HG03442 (cell line): ENCODE results near the gene OSBPL1A.

Experiments
- ATAC-seq: cut with Tn5 transposase; IDR thresholded peaks from one replicate; pipeline ENCODE4 v1.9.1; 2021; ENCODE audit warnings: mild to moderate bottlenecking, moderate library complexity; ENCODE audit not compliant: unreplicated experiment

OSBPL1A gene

DNA sequence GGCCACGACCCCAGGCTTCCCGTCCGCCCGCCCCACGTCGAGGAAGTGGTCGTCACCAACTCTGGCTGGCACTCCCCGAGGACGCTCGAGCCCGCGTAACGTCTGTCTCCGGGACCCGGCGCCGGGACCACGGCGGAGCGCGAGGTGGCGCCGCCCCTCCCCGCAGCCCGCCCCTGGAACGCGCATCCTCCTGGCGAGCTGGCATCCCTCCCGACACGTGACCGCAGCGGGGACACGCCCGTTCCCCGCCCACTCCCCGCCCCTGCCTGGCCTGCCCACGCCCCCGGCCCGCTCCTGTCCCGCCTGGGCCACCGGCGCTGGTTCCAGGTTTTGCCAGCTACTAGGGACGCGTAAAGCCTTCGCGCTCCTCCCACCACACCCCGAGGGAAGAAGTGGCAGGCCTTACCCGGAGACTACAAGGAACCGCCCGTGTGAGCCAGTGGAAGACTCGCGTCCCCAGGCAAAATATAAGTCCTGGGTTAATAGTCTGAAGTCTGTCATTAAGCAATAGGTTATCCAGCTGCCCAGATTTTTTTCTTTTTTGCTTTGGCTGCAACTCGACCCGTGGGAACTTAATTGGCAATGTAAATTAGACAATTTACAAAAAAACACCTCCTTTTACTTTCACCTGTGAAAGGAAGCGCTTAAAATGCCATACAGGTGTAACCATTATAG lies at the start of gene OSBPL1A:
Gene OSBPL1A, minus strand, starts transcription at position 131 of the 675 bp plus-strand sequence. CDS start 20,291 bp downstream, outside the sequence.
- ATAC-seq: no peak

DNA sequence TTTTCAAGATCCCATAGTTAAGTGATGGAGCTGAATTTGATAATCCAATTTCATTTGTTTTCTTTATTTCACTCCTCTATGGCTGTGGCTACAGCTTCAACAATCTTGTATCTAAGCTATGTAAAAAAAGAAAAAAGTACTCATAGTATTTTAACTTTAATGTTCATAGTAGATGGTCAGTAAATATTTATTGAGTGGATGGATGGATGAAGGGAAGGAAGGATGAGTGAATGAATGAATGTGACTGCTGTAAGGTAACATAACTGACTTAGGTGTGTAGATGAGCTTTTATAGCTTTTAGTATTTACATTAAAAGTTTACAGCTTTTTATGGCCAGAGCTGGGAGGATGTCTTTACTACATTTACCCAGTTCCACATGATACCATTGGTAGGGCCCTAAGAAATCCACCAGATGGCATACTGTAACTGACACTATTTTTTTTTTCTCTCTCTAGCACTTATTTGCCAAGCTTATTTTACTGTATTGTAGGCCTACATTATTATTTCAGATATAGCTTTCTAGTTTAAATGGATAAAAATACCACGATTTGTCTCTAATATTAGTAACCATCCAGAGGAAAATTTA lies 49.4 kb upstream of the OSBPL1A start:
- no peak for ATAC-seq

DNA sequence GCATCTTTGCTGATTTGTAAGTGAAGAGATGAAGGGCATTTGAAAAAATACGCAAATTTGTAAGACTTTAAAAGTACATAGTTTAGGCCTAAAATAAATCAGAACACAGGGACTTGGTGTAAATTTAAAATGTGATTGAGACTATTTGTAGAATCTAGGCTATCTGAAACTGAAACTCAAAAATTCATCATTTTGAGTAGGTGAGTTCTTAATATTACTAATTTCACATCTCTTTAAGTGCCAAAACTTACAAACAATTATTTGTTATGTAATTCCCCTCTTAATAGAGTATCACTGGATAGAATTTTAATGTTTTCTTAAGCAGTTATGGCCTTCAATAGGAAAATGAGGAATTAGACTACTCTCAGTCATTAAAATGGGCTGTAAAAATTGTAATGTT lies 48.8 kb upstream of the OSBPL1A start:
- peak; percentile 68 for ATAC-seq

DNA sequence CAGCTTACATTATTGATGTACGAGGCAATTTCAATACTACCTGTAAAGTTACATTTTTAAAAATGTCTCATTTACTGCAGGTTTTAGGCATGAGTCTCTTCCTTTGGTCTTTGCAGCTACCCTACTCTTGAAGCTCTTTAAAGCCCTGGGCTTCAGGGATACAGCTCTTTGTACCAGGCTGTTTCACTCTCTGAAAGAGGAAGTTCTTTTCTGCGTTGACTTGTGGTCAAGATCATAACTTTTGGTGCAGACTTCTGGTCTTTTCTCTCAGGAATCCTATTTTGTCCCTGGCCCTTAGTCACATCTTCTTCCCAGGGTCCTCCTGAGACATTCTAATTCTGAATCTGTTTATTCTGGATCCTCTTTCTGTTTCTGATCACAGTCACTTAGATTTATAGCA lies 46.2 kb upstream of the OSBPL1A start:
- peak; percentile 77 for ATAC-seq

DNA sequence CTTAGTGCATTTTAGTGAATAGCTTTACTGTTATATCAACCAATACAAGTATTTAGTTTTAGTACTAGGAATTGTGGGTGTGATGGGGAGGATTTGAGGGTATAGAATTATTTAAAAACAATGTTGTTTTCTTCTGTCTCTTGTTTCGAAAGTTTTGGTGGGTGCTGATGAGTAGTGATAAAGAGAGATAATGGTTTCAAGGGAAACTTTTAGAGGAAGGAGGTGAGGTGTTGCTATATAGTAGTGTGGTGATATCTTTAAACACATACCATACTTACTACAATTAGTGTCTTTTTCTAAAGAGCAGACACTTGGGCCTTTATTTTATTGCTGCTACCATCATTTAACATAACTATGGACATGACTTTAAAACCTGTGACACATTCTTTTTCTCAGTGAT lies 39.3 kb upstream of the OSBPL1A start:
- ATAC-seq: no peak

DNA sequence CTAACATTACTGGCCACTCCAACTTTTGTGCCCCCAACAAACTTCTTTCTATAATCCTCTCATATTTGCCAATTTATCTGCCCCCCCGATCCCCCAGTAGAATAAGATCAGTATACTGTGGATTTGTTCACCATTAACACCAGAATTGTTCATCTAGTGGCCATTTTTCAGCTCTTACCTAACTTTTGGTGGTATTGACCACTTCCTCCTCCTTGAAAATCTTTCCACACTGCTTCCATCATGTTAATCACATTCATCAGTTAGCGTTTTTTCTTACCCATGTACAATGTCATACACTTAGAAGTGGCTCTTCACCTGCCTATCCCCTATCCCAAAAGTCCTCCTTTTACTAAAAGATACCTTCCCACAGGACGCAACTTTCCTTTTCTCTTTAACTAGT lies 35.0 kb upstream of the OSBPL1A start:
- ATAC-seq: no peak

DNA sequence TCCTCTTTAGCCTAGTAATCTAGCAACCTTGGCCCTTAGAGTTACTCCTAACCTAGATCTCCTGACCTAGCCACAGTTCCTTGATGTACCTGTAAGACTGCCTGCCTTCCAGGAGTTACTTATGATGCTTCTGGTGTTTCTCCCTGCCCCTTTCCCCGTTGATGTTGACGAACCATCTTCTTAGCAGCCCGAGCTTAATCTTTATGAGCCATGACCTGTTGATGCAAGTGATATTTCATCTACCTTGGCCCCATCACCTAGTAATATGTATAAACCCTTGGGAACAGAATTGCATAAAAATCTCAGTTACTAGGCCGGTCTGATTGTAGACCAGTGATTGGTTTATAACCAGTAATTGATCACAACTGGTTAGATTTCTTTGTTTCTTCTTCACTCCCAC lies 31.6 kb upstream of the OSBPL1A start:
- no peak for ATAC-seq

DNA sequence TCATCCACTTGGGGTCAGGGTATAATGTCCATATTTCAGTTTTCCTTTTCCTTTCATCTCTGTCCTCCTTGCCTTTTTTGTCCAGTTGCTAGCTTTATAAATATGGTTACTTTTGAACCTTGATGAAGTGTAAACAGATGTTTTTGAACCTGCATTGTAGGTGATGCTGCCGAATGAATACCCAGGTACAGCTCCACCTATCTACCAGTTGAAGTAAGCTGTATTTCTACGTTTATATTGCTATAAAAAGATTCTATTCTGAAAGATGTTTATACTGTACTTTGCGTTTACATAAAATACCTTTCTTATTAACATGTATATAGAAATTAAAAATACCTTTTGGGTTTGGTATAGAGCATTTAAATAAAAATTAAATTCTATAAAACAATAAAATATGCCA lies 31.1 kb upstream of the OSBPL1A start:
- no peak for ATAC-seq

DNA sequence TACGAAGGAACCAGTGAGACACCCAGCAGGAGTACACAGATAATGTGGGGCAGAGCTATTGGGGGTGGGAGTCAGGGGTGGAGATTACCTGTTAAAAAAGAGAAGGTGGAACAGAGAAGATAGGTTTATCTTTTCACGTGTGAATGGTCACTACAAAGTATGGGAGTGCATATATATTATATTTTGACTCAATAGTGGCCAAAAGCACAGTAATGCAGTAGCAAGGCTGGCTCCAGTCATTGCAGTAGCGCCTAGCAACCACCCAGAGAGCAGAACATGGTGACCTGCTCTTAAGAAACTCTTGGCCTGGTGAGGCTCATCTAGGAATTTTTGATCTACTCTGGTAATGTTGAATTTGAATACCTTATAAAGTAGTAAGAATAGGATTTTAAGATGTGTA lies 29.9 kb upstream of the OSBPL1A start:
- no peak for ATAC-seq

DNA sequence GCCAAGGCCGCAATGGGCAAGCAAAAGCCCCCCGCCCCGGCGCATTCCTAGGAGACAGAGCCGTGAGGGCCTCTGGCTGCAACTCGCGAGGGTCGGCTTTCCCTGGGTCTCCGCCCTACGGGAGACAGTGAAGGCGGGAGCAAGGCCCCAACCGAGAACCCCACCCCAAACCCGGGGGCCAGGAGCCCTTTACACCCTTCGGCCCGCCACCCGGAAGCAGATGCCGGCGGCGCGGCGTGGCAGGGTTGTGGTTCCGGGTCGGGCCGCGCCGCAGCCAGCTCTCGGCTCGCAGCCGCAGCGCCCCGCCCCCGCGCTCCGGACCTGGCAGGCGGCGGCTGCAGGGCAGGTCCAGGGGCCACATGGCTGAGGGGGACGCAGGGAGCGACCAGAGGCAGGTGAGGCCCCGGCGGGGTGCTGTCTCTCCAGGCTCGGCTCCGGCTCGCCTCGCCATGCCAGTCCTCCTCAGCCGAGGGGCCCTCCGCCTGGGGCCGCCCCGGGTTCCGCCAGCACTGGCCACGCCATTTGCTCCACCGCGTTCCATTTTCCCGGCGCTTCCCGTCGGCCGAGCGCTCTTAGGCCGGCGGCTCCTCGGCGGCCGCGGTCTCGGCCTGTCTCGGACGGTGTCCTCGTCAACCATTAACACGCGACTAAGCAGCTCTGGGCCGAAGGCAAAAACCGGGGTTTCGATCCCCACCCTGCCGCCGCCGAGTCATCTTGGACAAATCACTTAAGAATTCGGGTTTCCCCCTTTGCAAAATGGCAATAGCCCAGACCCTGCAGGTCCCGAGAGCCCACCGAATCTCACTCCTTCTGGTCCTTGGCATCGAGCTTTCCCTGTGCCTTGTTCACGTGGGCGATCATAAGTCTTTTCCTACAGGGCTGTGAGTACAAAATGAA lies 29.0 kb upstream of the OSBPL1A start, which contains the start of gene IMPACT:
Gene IMPACT, plus strand, starts transcription at position 273 of the 897 bp plus-strand sequence. Its CDS starts 87 bp downstream, at position 360.
- peak; percentile 87 for ATAC-seq

DNA sequence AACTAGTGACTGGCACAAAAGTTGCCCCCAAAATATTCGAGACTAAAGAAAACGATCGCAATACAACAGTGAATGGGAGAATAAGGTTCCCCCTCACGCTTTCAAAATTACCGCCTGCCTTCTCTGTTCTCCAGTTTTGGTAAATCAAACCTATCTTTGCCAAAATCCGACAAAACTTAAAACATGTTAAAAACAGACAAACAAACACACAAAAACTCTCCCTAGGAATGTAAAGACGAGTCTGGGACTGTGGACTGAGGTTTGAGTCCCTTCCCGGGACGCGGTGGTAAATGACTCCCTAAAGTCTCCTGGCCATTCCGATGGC lies 28.4 kb upstream of the OSBPL1A start:
- ATAC-seq: no peak

DNA sequence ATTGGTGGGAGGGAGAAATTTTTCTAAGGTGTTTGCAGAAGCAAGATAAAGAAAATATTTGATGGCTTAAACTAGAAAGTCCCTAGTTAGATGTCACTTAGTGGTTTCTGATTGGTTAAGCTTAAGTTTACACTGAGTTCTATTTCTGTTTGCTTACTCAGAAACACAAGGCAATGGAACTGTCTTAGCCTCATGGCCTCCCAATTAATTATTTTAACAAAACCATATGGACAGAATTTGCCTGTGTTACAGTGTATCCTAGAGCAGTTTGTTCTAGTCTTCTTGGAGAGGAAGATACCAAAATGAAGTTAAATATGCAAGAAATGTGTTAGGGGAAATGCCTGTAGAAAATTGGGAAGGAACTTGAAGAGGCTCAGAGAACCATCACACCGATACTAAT lies 24.2 kb upstream of the OSBPL1A start:
- no peak for ATAC-seq

DNA sequence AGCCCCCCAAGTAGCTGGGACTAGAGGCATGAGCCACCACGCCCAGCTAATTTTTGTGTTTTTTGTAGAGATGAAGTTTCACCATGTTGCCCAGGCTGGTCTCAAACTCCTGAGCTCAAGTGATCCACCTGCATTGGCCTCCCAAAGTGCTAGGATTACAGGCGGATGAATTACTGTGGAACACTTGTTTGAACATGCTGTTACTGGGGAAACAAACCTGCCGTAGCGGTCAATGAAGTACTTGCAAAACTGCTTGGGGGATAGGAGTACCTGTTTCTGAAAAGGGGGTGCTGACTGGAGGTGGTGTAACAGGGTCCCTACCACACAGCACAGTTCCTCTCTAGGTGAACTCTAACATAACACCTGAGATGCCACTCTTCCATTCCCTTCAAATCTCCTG lies 22.9 kb upstream of the OSBPL1A start:
- ATAC-seq: no peak

DNA sequence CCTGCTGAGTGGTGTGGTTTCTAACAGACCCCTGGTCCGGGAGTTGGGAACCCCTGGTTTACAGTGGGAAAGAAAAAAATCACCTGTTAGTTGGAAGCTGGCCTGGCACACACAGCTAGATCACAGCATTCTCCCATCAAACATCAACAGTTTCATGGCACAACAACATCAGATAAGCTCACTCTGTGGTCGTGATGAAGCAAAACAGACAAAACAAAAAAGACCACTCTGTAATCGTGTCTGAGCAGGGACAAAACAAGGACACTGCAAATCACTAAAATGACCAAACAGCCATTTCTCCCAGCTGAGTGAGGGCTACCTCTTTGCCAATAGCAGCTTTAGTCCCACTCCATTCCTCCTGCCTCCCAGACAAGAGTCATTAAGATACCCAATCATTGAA lies 19.9 kb upstream of the OSBPL1A start:
- ATAC-seq: no peak

DNA sequence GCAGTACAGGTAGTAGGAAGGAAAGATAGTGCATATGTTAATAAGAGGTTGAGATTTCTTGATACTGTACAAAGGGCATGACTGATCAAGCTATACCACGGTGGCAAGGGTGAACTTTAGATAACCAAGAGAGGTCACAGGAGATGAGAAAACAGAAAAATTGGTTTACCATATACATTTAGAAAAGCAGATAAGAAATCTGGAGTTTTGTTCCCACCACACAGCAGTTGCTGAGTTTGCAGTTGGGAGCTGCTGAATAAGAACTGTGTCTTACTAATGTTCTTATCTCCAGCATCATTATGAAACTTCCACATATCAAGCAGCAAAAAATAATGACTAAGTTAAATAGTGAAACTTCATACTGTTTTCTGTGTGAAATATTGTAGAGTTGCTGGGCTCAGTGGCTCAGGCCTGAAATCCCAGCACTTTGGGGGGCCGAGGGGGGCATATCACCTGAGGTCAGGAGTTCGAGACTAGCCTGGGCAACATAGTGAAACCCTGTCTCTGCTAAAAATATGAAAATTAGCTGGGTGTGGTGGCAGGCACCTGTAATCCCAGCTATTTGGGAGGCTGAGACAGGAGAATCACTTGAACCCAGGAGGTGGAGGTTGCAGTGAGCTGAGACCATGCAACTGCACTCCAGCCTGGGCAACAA lies 16.9 kb upstream of the OSBPL1A start:
- peak; percentile 72 for ATAC-seq

DNA sequence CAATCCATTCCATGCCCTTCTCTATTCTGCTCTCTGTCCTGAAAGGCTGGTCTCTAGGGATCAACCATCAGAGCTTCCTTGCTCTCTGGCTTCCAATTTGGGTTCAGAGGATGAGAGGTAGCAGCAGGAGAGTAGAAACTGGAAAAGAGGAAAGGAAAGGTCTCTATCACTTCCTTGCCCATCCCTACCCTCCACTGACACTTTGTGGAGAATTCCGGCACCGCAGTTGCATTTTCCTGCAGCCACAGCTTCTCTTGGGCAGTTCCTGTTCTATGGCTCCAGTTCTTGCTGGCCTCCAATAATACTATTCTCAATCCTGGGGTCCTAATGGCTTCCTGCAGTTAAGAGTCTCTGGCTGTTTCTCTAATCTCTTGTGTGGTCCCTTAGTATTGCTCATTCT lies 15.5 kb upstream of the OSBPL1A start:
- ATAC-seq: no peak

DNA sequence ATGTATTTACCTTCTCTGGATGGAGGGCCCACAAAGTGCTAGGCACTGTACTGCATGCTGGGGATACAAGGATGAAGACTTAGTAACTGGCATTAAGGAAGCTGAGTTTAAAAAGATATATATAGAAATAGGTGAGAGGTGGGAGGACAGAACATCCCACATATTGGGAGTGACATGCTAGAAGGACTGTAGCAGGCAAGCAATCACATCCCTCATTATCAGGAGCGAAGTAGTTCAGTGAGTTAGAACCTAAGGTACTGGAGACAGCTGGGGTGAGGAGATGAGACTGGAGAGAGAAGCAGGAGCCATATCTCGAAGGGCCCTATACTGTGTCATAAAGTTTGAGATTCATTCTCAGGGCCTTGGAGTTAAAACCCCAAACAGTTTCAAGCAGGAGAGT lies 10.9 kb upstream of the OSBPL1A start:
- no peak for ATAC-seq

DNA sequence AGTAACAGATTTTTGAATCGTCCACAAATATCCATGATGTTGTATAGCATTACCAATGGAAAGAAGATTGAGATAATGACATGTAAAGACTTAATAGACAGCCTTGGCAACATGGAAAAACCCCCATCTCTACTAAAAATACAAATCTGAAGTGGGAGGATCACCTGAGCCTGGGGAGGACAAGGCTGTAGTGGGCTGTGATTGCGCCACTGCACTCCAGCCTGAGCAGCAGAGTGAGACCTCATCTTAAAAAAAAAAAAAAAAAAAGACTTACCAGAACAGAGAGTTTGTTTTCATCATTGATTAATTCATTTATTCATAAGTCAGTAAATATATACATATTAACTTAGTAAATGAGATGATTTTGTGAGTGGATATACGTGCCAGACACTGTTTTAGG lies 7.0 kb upstream of the OSBPL1A start:
- no peak for ATAC-seq

DNA sequence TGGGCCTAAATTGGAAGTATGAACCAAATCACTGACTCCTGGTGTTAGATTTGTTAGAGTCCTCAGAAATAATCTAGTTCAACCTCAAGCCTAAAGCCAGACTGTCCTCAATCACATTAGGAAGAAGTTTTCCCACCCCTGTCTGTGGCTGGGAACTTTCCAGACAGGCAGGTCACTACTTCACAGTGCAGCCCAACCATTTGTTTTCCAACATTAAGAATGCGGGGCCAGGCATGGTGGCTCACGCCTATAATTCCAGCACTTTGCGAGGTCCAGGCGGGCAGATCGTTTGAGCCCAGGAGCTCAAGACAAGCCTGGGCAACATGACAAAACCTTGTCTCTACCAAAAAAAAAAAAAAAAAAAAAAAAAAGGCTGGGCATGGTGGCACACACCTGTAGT lies 5.5 kb upstream of the OSBPL1A start:
- no peak for ATAC-seq

DNA sequence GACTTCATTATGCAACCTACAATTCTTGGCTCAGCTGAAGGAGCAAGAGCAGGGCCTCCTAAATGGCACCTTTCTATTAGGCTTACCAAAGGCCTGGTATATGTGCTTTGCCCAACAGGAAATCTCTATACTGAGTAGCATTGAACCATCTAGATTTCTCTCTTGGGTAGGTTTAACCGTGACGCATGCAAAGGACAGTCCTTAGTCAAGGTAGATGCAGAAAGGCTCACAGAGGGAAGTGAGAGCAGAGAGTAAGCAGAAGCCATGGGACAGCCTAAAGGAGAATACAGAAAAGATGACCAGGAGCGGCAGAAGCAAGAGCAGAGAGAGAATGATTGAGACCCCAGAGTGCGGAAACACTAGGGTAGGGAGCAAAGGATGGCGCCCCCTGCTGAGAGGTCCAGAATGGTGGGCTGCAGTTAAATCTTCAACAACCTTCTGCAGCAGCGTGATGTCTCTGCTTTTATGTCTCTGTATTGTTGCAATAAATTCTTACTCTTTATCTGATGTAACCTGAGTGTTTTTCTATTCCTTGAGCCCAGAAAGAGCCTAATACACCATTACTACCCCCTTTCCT lies 4.7 kb upstream of the OSBPL1A start:
- no peak for ATAC-seq

DNA sequence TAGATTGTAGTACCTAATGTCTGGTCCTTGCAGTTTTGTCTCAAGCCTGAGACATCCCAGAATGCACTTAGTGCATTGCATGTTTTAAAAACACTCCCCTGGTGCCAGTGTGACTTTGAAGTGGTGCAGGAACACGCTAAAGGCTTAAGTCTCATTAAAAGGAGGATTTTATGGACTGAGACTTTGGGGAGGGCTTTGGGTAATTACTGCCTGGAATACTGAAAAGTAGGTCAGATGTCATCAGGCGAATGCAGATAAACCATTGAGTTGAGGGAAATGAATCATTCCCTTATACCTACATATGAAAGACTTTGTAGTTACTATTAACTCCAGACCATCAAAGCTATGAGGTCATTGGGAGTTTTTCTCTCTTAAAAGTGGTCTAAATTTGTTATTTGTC lies 3.0 kb upstream of the OSBPL1A start:
- no peak for ATAC-seq
